ENCODE data around the gene DPEP1. TPM values are rescaled to one million over a fixed set of nuclear protein-coding genes. Genes with fewer than 3 reads are reported as not detected.

Gene DPEP1
- total RNA-seq, 2 experiments from 2014 or later = not detected

GRCh38 chr16:89602952-89603590, 10.4 kb upstream of the DPEP1 start:
- CTCF ChIA-PET = interaction anchor here (0.7 to 0.9 kb wide), 3 partner anchors 12 to 31 kb away, joined by 3 to 4 read pairs (median 3); partner anchors contain the start of gene CPNE7
- POLR2A ChIA-PET = no interaction called here
- H3K27me3 Mint-ChIP-seq = no peaks in the 10 kb centered on the region
- peak overlapping the region; percentile 24 for H3K4me3 Mint-ChIP-seq
- H3K36me3 Mint-ChIP-seq (ENCODE audit: low read depth) = no peaks in the 10 kb centered on the region
- H3K4me1 Mint-ChIP-seq = peaks cover 16% of the 10 kb centered on the region
- no peak overlapping the region for H3K27ac Mint-ChIP-seq
- DNase-seq = no peak
- no peaks in the 10 kb centered on the region for H3K9me3 Mint-ChIP-seq (ENCODE audit: low read depth)
- intact Hi-C loops (cut with DNase I, micrococcal nuclease) = no loop called here
- no peak for ATAC-seq

DNA sequence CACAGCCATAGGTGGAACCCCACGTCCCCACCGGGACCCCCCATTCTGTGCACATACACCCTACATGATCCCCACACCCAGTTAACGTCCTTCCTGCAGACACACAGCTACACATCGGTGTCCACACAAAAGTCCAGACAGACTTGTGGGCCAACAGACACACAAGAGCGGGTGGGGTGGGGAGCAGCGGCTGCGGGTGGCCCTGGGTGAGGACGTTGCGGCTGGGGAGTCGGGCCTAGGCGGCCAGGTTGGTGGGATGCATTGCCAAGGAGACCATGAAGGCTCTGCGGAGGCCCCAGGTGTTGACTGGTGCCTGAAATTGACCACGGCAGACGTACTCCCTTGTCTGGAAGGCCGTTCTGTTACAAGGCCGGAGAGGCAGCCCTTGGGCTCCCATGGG, 8.7 kb upstream of the DPEP1 start:
- DNase-seq = no peak
- no peak for ATAC-seq
- ChIA-PET POLR2A (no interaction called here), CTCF (no interaction called here)
- intact Hi-C loops (cut with DNase I, micrococcal nuclease) = no loop called here
- H3K27ac Mint-ChIP-seq = no peak overlapping the region
- no peaks in the 10 kb centered on the region for H3K9me3 Mint-ChIP-seq (ENCODE audit: low read depth)
- no peaks in the 10 kb centered on the region for H3K27me3 Mint-ChIP-seq
- H3K4me1 Mint-ChIP-seq = peaks cover 13% of the 10 kb centered on the region
- no peak overlapping the region for H3K4me3 Mint-ChIP-seq
- no peaks in the 10 kb centered on the region for H3K36me3 Mint-ChIP-seq (ENCODE audit: low read depth)

DNA sequence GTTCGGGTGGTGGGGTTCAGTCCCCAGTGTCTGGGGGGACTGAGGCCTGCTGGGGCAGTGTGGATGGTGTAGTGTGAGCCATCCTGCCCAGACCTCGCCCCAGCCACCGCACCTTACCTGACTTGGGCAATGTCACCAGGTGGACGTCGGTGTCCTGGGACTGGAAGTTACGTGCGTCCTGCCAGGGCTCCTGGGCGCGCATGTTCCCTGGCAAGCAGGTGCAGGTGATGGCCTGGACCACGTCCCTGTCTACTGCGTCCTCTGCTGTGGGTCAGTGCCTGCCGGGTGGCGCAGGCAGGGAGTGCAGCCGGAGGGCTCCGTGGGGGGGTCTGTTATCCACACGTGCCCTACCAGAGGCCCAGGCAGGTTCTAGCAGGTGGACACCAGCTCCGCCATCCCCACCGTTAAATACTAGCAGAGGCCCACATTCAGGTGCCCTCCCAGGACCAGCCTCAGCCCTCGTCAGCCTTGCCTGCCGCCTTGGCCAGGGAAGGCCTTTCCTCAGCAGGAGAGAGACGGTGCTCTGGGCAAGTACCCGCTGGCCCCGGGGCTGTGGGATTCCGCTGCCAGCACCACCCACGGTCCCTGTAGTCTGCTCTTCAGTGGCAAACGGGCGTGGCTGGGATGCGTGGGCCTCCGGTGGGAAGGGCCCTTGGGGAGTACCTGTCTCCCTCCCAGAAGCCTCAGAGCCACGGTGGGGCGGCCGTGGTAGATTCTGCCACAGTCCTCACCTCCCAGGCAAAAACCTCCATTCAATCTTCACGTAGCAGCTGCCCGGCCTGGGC, 8.1 kb upstream of the DPEP1 start:
- H3K9me3 Mint-ChIP-seq (ENCODE audit: low read depth) = no peaks in the 10 kb centered on the region
- intact Hi-C loops (cut with DNase I, micrococcal nuclease) = no loop called here
- H3K27ac Mint-ChIP-seq = no peak overlapping the region
- ATAC-seq = no peak
- CTCF ChIA-PET = interaction anchor here (0.6 kb wide), 1 partner anchor 10 kb away, joined by 3 read pairs; no protein-coding TSS in a partner anchor
- POLR2A ChIA-PET = no interaction called here
- H3K27me3 Mint-ChIP-seq = no peaks in the 10 kb centered on the region
- H3K36me3 Mint-ChIP-seq (ENCODE audit: low read depth) = no peaks in the 10 kb centered on the region
- DNase-seq = no peak
- no peak overlapping the region for H3K4me3 Mint-ChIP-seq
- H3K4me1 Mint-ChIP-seq = peaks cover 13% of the 10 kb centered on the region

GRCh38 chr16:89606006-89606405, 7.4 kb upstream of the DPEP1 start:
- H3K27ac Mint-ChIP-seq = no peak overlapping the region
- ATAC-seq (no peak), DNase-seq (no peak)
- no peaks in the 10 kb centered on the region for H3K9me3 Mint-ChIP-seq (ENCODE audit: low read depth)
- CTCF ChIA-PET = interaction anchor here (0.6 kb wide), 1 partner anchor 10 kb away, joined by 3 read pairs; no protein-coding TSS in a partner anchor
- no peaks in the 10 kb centered on the region for H3K27me3 Mint-ChIP-seq
- POLR2A ChIA-PET = no interaction called here
- intact Hi-C loops (cut with DNase I, micrococcal nuclease) = no loop called here
- H3K36me3 Mint-ChIP-seq (ENCODE audit: low read depth) = no peaks in the 10 kb centered on the region
- H3K4me1 Mint-ChIP-seq = peaks cover 13% of the 10 kb centered on the region
- H3K4me3 Mint-ChIP-seq = no peak overlapping the region

- DNase-seq (no peak), ATAC-seq (no peak)
- H3K27me3 Mint-ChIP-seq = no peaks in the 10 kb centered on the region
- intact Hi-C loops (cut with DNase I, micrococcal nuclease) = no loop called here
- ChIA-PET POLR2A (no interaction called here), CTCF (interaction anchor here (0.6 kb wide), 1 partner anchor 43 kb away, joined by 3 read pairs; no protein-coding TSS in a partner anchor)
- no peaks in the 10 kb centered on the region for H3K36me3 Mint-ChIP-seq (ENCODE audit: low read depth)
- no peaks in the 10 kb centered on the region for H3K9me3 Mint-ChIP-seq (ENCODE audit: low read depth)
- no peak overlapping the region for H3K27ac Mint-ChIP-seq
- H3K4me1 Mint-ChIP-seq = peaks cover 8% of the 10 kb centered on the region
- no peak overlapping the region for H3K4me3 Mint-ChIP-seq
Measured at GRCh38 chr16:89607453-89607852, 6.0 kb upstream of the DPEP1 start.

GRCh38 chr16:89607937-89608740, 5.3 kb upstream of the DPEP1 start:
- H3K27ac Mint-ChIP-seq = no peak overlapping the region
- POLR2A ChIA-PET = no interaction called here
- DNase-seq = no peak
- H3K4me3 Mint-ChIP-seq = no peak overlapping the region
- no peak for ATAC-seq
- CTCF ChIA-PET = no interaction called here
- no peaks in the 10 kb centered on the region for H3K27me3 Mint-ChIP-seq
- intact Hi-C loops (cut with DNase I, micrococcal nuclease) = no loop called here
- no peaks in the 10 kb centered on the region for H3K9me3 Mint-ChIP-seq (ENCODE audit: low read depth)
- no peaks in the 10 kb centered on the region for H3K36me3 Mint-ChIP-seq (ENCODE audit: low read depth)
- H3K4me1 Mint-ChIP-seq = peaks cover 1% of the 10 kb centered on the region

GRCh38 chr16:89610108-89610453, 3.4 kb upstream of the DPEP1 start:
- no peak for ATAC-seq
- Mint-ChIP-seq H3K9me3 (ENCODE audit: low read depth) (no peaks in the 10 kb centered on the region), H3K4me3 (no peak overlapping the region), H3K27me3 (no peaks in the 10 kb centered on the region), H3K27ac (no peak overlapping the region), H3K36me3 (ENCODE audit: low read depth) (no peaks in the 10 kb centered on the region), H3K4me1 (no peaks in the 10 kb centered on the region)
- intact Hi-C loops (cut with DNase I, micrococcal nuclease) = no loop called here
- ChIA-PET POLR2A (no interaction called here), CTCF (no interaction called here)
- DNase-seq = no peak

DNA sequence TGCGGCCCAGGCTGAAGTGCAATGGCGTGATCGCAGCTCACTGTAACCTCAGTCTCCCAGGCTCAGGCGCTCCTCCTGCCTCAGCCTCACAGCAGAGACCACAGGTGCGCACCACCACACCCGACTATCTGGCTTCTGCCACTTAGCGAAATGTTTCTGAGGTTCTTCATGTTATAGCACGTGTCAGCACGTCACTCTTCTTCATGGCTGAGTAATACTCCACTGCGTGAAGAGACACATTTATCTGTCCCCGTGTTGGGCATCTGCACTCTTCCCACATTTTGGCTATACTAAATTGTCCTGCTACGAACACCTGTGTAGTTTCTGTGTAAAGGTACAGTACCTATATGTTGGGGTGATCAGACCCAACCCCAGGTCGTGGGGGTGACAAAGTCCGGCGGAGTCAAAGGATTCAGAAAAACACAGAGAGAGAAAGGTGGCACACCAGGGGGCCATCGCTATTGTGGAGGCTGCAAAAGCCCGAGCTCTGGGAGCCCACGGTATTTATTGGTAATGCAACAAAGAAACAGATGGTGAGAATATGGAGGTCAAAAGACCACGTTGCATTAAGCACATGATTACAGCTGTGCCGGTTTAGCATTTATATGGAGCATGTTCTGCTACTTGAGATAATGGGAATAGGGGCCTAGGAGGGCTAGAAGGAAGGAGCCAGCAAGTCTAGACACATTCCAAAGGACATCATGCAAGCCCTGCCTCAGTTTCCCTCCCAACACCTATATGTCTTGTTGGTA, 851 bp upstream of the DPEP1 start:
- Mint-ChIP-seq H3K36me3 (ENCODE audit: low read depth) (no peaks in the 10 kb centered on the region), H3K27ac (no peak overlapping the region), H3K27me3 (no peaks in the 10 kb centered on the region), H3K4me1 (peaks cover 13% of the 10 kb centered on the region), H3K4me3 (no peak overlapping the region), H3K9me3 (ENCODE audit: low read depth) (no peaks in the 10 kb centered on the region)
- DNase-seq (no peak), ATAC-seq (no peak)
- ChIA-PET POLR2A (no interaction called here), CTCF (no interaction called here)
- intact Hi-C loops (cut with DNase I, micrococcal nuclease) = no loop called here

DNA sequence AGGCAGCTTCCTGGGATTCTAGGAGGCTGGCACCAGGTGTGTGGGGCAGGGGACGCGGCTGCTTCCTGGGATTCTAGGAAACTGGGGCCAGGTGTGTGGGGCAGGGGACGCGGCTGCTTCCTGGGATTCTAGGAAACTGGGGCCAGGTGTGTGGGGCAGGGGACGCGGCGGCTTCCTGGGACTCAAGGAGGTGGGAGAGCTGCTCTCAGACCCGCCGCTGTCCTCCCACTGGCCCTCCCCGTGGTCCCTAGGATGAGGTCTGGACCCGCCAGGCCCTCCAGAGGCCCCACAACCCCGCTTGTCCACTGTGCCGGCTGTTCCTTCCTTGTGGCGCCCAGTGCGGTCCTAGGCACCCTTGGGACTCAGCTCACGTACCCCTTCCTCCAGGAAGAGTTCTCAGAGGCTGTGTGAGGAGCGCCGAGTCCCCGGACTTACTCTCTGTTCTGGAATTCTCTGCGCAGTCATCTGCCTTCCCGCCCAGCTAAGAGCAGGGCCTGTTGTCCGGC, 565 bp downstream of the DPEP1 start:
- CTCF ChIA-PET = no interaction called here
- H3K9me3 Mint-ChIP-seq (ENCODE audit: low read depth) = no peaks in the 10 kb centered on the region
- DNase-seq (no peak), ATAC-seq (no peak)
- H3K4me3 Mint-ChIP-seq = no peak overlapping the region
- H3K36me3 Mint-ChIP-seq (ENCODE audit: low read depth) = no peaks in the 10 kb centered on the region
- no peak overlapping the region for H3K27ac Mint-ChIP-seq
- H3K4me1 Mint-ChIP-seq = peaks cover 13% of the 10 kb centered on the region
- intact Hi-C loops (cut with DNase I, micrococcal nuclease) = no loop called here
- POLR2A ChIA-PET = no interaction called here
- H3K27me3 Mint-ChIP-seq = no peaks in the 10 kb centered on the region

GRCh38 chr16:89615176-89615575, 1.7 kb downstream of the DPEP1 start:
- intact Hi-C loops (cut with DNase I, micrococcal nuclease) = no loop called here
- H3K4me3 Mint-ChIP-seq = no peak overlapping the region
- no peaks in the 10 kb centered on the region for H3K9me3 Mint-ChIP-seq (ENCODE audit: low read depth)
- ATAC-seq (no peak), DNase-seq (no peak)
- no peaks in the 10 kb centered on the region for H3K27me3 Mint-ChIP-seq
- ChIA-PET CTCF (interaction anchor here (1.0 to 1.8 kb wide), 8 partner anchors 9 to 245 kb away, joined by 3 to 7 read pairs (median 4); no protein-coding TSS in a partner anchor), POLR2A (no interaction called here)
- H3K4me1 Mint-ChIP-seq = peaks cover 13% of the 10 kb centered on the region
- no peaks in the 10 kb centered on the region for H3K36me3 Mint-ChIP-seq (ENCODE audit: low read depth)
- H3K27ac Mint-ChIP-seq = no peak overlapping the region

DNA sequence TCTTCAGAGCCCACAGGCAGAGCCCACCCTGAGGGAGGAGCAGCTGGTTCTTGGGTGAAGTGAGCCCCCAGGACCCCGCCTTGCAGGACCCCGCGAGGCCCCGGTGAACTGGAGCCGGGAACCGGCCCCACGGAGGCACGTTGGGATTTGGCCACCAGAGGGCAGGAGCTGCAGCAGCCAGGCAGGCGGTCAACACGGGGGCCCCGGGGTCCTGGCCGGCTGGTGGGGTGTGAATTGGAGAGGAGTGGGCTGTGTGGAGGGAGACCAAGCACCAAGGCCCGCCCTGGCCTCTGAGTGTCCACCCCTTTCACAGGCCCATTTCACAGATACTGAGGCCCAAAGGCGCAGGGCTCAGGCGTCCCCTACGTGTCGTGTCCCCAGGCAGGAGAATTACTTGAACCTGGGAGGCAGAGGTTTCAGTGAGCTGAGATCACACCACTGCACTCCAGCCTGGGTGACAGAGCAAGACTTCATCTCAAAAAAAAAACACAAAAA, 2.2 kb downstream of the DPEP1 start:
- H3K36me3 Mint-ChIP-seq (ENCODE audit: low read depth) = no peaks in the 10 kb centered on the region
- no peak overlapping the region for H3K4me3 Mint-ChIP-seq
- ChIA-PET POLR2A (no interaction called here), CTCF (interaction anchor here (0.6 to 1.8 kb wide), 9 partner anchors 10 to 1642 kb away, joined by 3 to 7 read pairs (median 3); no protein-coding TSS in a partner anchor)
- no peaks in the 10 kb centered on the region for H3K9me3 Mint-ChIP-seq (ENCODE audit: low read depth)
- H3K27me3 Mint-ChIP-seq = no peaks in the 10 kb centered on the region
- intact Hi-C loops (cut with DNase I, micrococcal nuclease) = no loop called here
- DNase-seq (peak; percentile 55), ATAC-seq (peak; percentile 27)
- peaks cover 13% of the 10 kb centered on the region for H3K4me1 Mint-ChIP-seq
- no peak overlapping the region for H3K27ac Mint-ChIP-seq

Data from activated CD4-positive, alpha-beta T cell treated with anti-CD3 and anti-CD28 coated beads for 36 hours (primary cell).